ENCODE data around the gene KIF20B.

- TF ChIP-seq POLR2AphosphoS5 (IDR thresholded peaks at IDR 0.05; ENCODE audit: borderline replicate concordance, low read depth, low read length) (no peak), EZH2 (IDR thresholded peaks at IDR 0.05) (no peak)
Measured at GRCh38 chr10:89677341-89677740, 24.0 kb upstream of the KIF20B start.
